ENCODE data around the gene SPATA2.

The SPATA2 gene

GRCh38 chr20:49906101-49906604, 9.2 kb downstream of the SPATA2 start:
- Histone ChIP-seq H4K20me1 (ENCODE audit: insufficient read depth, low read length) (no peaks in the 10 kb centered on the region), H3F3A (ENCODE audit: insufficient read depth, low read length) (no peaks in the 10 kb centered on the region), H3K4me2 (ENCODE audit: low read length) (no peak overlapping the region), H2AFZ (ENCODE audit: low read length) (no peak overlapping the region), H3K27me3 (ENCODE audit: insufficient read depth, low read length) (no peaks in the 10 kb centered on the region), H3K79me2 (ENCODE audit: insufficient read depth, low read length) (no peaks in the 10 kb centered on the region), H3K4me1 (ENCODE audit: insufficient read depth, low read length, severe bottlenecking) (no peaks in the 10 kb centered on the region), H3K9ac (ENCODE audit: low read length) (no peak overlapping the region), H3K36me3 (ENCODE audit: insufficient read depth, low read length) (peaks cover 51% of the 10 kb centered on the region), H3K4me3 (ENCODE audit: low read depth, low read length, poor library complexity, severe bottlenecking) (no peak overlapping the region), H3K9me2 (ENCODE audit: low read depth, low read length) (no peaks in the 10 kb centered on the region), H3K9me3 (ENCODE audit: low read length) (no peaks in the 10 kb centered on the region), H3K27ac (ENCODE audit: low read depth, low read length, poor library complexity, severe bottlenecking) (no peak overlapping the region)
- no peak for TF ChIP-seq EZH2 (IDR thresholded peaks at IDR 0.05; ENCODE audit: borderline replicate concordance, low read length)
- TF ChIP-seq CTCF (IDR thresholded peaks at IDR 0.05; ENCODE audit: low read length): no peak

GRCh38 chr20:49905415-49906091, 9.8 kb downstream of the SPATA2 start:
- TF ChIP-seq EZH2 (IDR thresholded peaks at IDR 0.05; ENCODE audit: borderline replicate concordance, low read length): no peak
- TF ChIP-seq CTCF (IDR thresholded peaks at IDR 0.05; ENCODE audit: low read length): no peak
- H3K36me3 ChIP-seq (ENCODE audit: insufficient read depth, low read length): peaks cover 51% of the 10 kb centered on the region

GRCh38 chr20:49904440-49905214, 10.7 kb downstream of the SPATA2 start:
- Histone ChIP-seq H3K27me3 (ENCODE audit: insufficient read depth, low read length) (no peaks in the 10 kb centered on the region), H3K4me3 (ENCODE audit: low read depth, low read length, poor library complexity, severe bottlenecking) (no peak overlapping the region), H4K20me1 (ENCODE audit: insufficient read depth, low read length) (no peaks in the 10 kb centered on the region), H3K4me1 (ENCODE audit: insufficient read depth, low read length, severe bottlenecking) (no peaks in the 10 kb centered on the region), H3K79me2 (ENCODE audit: insufficient read depth, low read length) (no peaks in the 10 kb centered on the region), H3K9ac (ENCODE audit: low read length) (no peak overlapping the region), H3K4me2 (ENCODE audit: low read length) (no peak overlapping the region), H3F3A (ENCODE audit: insufficient read depth, low read length) (no peaks in the 10 kb centered on the region), H3K36me3 (ENCODE audit: insufficient read depth, low read length) (peaks cover 41% of the 10 kb centered on the region), H3K9me3 (ENCODE audit: low read length) (no peaks in the 10 kb centered on the region), H3K9me2 (ENCODE audit: low read depth, low read length) (no peaks in the 10 kb centered on the region), H2AFZ (ENCODE audit: low read length) (no peak overlapping the region), H3K27ac (ENCODE audit: low read depth, low read length, poor library complexity, severe bottlenecking) (no peak overlapping the region)
- no peak for TF ChIP-seq CTCF (IDR thresholded peaks at IDR 0.05; ENCODE audit: low read length)
- TF ChIP-seq EZH2 (IDR thresholded peaks at IDR 0.05; ENCODE audit: borderline replicate concordance, low read length): no peak

More at GRCh38 chr20:49905415-49906091, 9.8 kb downstream of the SPATA2 start:
- no peaks in the 10 kb centered on the region for H3K9me3 ChIP-seq (ENCODE audit: low read length)
- H3K27ac ChIP-seq (ENCODE audit: low read depth, low read length, poor library complexity, severe bottlenecking): no peak overlapping the region
- no peak overlapping the region for H3K9ac ChIP-seq (ENCODE audit: low read length)
- H3K4me2 ChIP-seq (ENCODE audit: low read length): no peak overlapping the region
- no peaks in the 10 kb centered on the region for H3K4me1 ChIP-seq (ENCODE audit: insufficient read depth, low read length, severe bottlenecking)
- H3F3A ChIP-seq (ENCODE audit: insufficient read depth, low read length): no peaks in the 10 kb centered on the region
- no peaks in the 10 kb centered on the region for H4K20me1 ChIP-seq (ENCODE audit: insufficient read depth, low read length)
- H3K27me3 ChIP-seq (ENCODE audit: insufficient read depth, low read length): no peaks in the 10 kb centered on the region
- no peaks in the 10 kb centered on the region for H3K9me2 ChIP-seq (ENCODE audit: low read depth, low read length)
- H3K4me3 ChIP-seq (ENCODE audit: low read depth, low read length, poor library complexity, severe bottlenecking): no peak overlapping the region
- H2AFZ ChIP-seq (ENCODE audit: low read length): no peak overlapping the region
- no peaks in the 10 kb centered on the region for H3K79me2 ChIP-seq (ENCODE audit: insufficient read depth, low read length)

Measured in OCI-LY1 (cell line).